Colonic mucosa (tissue), 4 donors: ENCODE results near the gene JMJD1C. TPM values are rescaled to one million over a fixed set of nuclear protein-coding genes. Genes with fewer than 3 reads are reported as not detected.

ENCODE experiments used
- DNase-seq: peaks from one replicate; pipeline ENCODE4 v3.0.0-alpha.2; 2020
- H3K27ac ChIP-seq: fragments of 200-600 bp; one replicate; pipeline ENCODE4 v1.8.0; 2021
- H3K27me3 ChIP-seq: fragments of 200-600 bp; one replicate; pipeline ENCODE4 v1.8.0; 2021
- H3K36me3 ChIP-seq: fragments of 200-600 bp; one replicate; pipeline ENCODE4 v1.8.0; 2021
- H3K4me1 ChIP-seq: fragments of 200-600 bp; one replicate; pipeline ENCODE4 v1.8.0; 2021; ENCODE audit warnings: mild to moderate bottlenecking
- H3K4me3 ChIP-seq: fragments of 200-600 bp; one replicate; pipeline ENCODE4 v1.8.0; 2021
- H3K9ac ChIP-seq, 2 donors: one replicate each; pipeline ENCODE4 v1.7.0; 2013; ENCODE audit warnings: control low read depth in 2 of 2, low read depth in 2 of 2, low read length in 2 of 2
- H3K9me3 ChIP-seq: fragments of 200-600 bp; one replicate; pipeline ENCODE4 v1.8.0; 2021
- CTCF ChIP-seq: fragments of 200-600 bp; IDR thresholded peaks from one replicate; pipeline ENCODE4 v1.8.0; 2022; ENCODE audit warnings: antibody characterized with exemption, mild to moderate bottlenecking
- intact Hi-C: fragments of 100-400 bp; cut with DNase I; formaldehyde crosslinking; loops from one replicate; pipeline ENCODE4 v1.14.1; 2022
- total RNA-seq, 2 donors: library from RNA; stranded (reverse); fragmentation: NEBNext Ultra II Directional in 1 of 2; extraction: Animal tissue kit (Norgen Biotek cat#: 25700) in 1 of 2; gene quantifications; one replicate each; pipeline ENCODE4 v1.2.1, GENCODE V29; 2021
- donor health status: healthy.
- donor health status: DM: no; HTN: no; CAD: no.
- donor health status: DM: no; HTN: no; CAD: no.

JMJD1C gene
- total RNA-seq, 2 donors from 2014 or later, result 37.7 to 72.2 TPM

GRCh38 chr10:63375859-63376258, 89.9 kb downstream of the JMJD1C start:
- Histone ChIP-seq H3K27me3 (no peaks in the 10 kb centered on the region), H3K36me3 (no peaks in the 10 kb centered on the region), H3K4me3 (no peak overlapping the region), H3K9me3 (no peaks in the 10 kb centered on the region), H3K4me1 (no peaks in the 10 kb centered on the region), H3K27ac (no peak overlapping the region), H3K9ac (no peak overlapping the region)
- no peak for DNase-seq
- no peak for TF ChIP-seq CTCF
- intact Hi-C loops, result no loop called here

- Histone ChIP-seq H3K9ac (no peak overlapping the region), H3K27ac (no peak overlapping the region), H3K36me3 (no peaks in the 10 kb centered on the region), H3K4me3 (no peak overlapping the region), H3K9me3 (no peaks in the 10 kb centered on the region), H3K27me3 (no peaks in the 10 kb centered on the region), H3K4me1 (no peaks in the 10 kb centered on the region)
- intact Hi-C loops, result no loop called here
- DNase-seq, result no peak
- TF ChIP-seq CTCF, result no peak
Measured at GRCh38 chr10:63375458-63375857, 90.3 kb downstream of the JMJD1C start.

GRCh38 chr10:63374991-63375390, 90.8 kb downstream of the JMJD1C start:
- DNase-seq, result no peak
- no peaks in the 10 kb centered on the region for H3K36me3 ChIP-seq
- no peaks in the 10 kb centered on the region for H3K4me1 ChIP-seq
- no peaks in the 10 kb centered on the region for H3K27me3 ChIP-seq
- H3K9ac ChIP-seq, result no peak overlapping the region
- H3K4me3 ChIP-seq, result no peak overlapping the region
- no peak for TF ChIP-seq CTCF
- intact Hi-C loops, result no loop called here
- H3K9me3 ChIP-seq, result no peaks in the 10 kb centered on the region
- H3K27ac ChIP-seq, result no peak overlapping the region

GRCh38 chr10:63373176-63373575, 92.6 kb downstream of the JMJD1C start:
- intact Hi-C loops, result no loop called here
- Histone ChIP-seq H3K9me3 (no peaks in the 10 kb centered on the region), H3K36me3 (no peaks in the 10 kb centered on the region)

GRCh38 chr10:63369711-63370110, 96.1 kb downstream of the JMJD1C start:
- Histone ChIP-seq H3K27me3 (no peaks in the 10 kb centered on the region), H3K9me3 (no peaks in the 10 kb centered on the region), H3K4me1 (no peaks in the 10 kb centered on the region), H3K9ac (no peak overlapping the region), H3K4me3 (no peak overlapping the region), H3K36me3 (no peaks in the 10 kb centered on the region), H3K27ac (no peak overlapping the region)
- intact Hi-C loops, result no loop called here
- DNase-seq, result no peak
- no peak for TF ChIP-seq CTCF

More at GRCh38 chr10:63373176-63373575, 92.6 kb downstream of the JMJD1C start:
- TF ChIP-seq CTCF, result no peak
- Histone ChIP-seq H3K27ac (no peak overlapping the region), H3K4me1 (no peaks in the 10 kb centered on the region), H3K9ac (no peak overlapping the region), H3K27me3 (no peaks in the 10 kb centered on the region), H3K4me3 (no peak overlapping the region)
- no peak for DNase-seq

- no peaks in the 10 kb centered on the region for H3K36me3 ChIP-seq
- no peaks in the 10 kb centered on the region for H3K27me3 ChIP-seq
- no peak overlapping the region for H3K27ac ChIP-seq
- no peak overlapping the region for H3K9ac ChIP-seq
- H3K4me1 ChIP-seq, result no peaks in the 10 kb centered on the region
- intact Hi-C loops, result no loop called here
- DNase-seq, result no peak
- H3K4me3 ChIP-seq, result no peak overlapping the region
- no peak for TF ChIP-seq CTCF
- H3K9me3 ChIP-seq, result no peaks in the 10 kb centered on the region
Measured at GRCh38 chr10:63368365-63368764, 97.4 kb downstream of the JMJD1C start.
